ENCODE data around the gene WDR88.

GRCh38 chr19:33114312-33114711 is 17.6 kb upstream of the WDR88 start:
- TF ChIP-seq EZH2 (IDR thresholded peaks at IDR 0.05; ENCODE audit: borderline replicate concordance, insufficient read depth, low read length, poor library complexity, severe bottlenecking) (no peak), EP300 (conservative IDR thresholded peaks at IDR 0.05; ENCODE audit: poor library complexity, severe bottlenecking) (no peak)
